ENCODE results near the gene PRSS21.

Gene PRSS21

DNA sequence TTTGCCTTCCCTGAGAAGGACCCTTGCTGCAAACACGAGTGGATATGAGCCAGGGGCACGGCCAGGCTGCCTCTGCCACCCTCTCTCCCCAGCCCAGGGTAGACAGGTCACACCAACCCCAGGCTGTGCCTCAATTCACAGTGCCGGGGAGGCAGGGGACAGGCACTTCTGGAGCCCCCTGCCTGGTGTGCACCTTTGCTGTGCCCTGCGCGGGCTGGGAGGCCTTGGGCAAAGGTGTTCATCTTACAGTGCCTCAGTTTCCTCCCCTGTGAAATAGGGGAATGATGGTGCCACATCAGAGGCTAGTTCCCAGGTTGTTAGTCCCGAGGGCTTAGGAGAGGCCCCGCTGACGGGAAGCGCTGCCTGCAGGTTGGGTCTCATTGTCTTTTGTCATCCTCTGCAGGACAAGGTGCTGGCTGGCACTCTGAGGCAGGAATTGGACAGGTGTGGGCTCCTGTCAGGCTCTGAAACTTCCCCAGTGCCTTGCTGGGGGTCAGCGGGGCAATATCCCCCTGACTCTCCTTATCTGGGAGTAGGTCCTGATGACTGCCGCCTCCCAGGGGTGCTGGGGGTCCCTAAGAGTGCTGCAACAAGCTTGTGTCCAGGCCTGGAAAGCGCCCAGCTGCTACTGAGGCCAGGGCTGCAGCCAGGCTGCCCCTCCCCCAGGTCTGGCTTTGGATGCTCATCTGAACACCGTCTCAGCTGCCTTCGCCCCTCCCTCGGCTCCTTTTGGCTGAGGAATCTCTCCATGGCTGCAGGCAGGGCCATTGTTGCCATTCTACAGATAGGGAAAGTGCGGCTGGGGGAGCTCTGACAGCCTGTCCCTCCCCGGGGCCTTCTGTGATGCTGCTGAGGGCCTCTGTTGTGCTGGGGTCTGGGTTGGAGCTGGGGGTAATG lies 3.1 kb downstream of the PRSS21 start:
- POLR2A ChIA-PET, result no interaction called here
- TF ChIP-seq ZNF384 (IDR thresholded peaks at IDR 0.05), result no peak
- DNase-seq (ENCODE audit: extremely low spot score), result no peak
- CTCF ChIA-PET, result no interaction called here

GRCh38 chr16:2820836-2821486 lies 3.9 kb downstream of the PRSS21 start:
- TF ChIP-seq L3MBTL2 (conservative IDR thresholded peaks at IDR 0.05), result no peak
- no peak for TF ChIP-seq FOXA1 (IDR thresholded peaks at IDR 0.05)
- TF ChIP-seq FOXK2 (IDR thresholded peaks at IDR 0.05), result no peak
- TF ChIP-seq ARNT (IDR thresholded peaks at IDR 0.05), result no peak
- TF ChIP-seq SUZ12 (IDR thresholded peaks at IDR 0.05), result no peak
- no peak for TF ChIP-seq HDGF (IDR thresholded peaks at IDR 0.05; ENCODE audit: borderline replicate concordance)
- TF ChIP-seq LEF1 (IDR thresholded peaks at IDR 0.05; ENCODE audit: borderline replicate concordance), result no peak
- no peak for TF ChIP-seq SP1 (IDR thresholded peaks at IDR 0.05)
- TF ChIP-seq TARDBP (IDR thresholded peaks at IDR 0.05), result no peak
- no peak for TF ChIP-seq ZNF384 (IDR thresholded peaks at IDR 0.05)
- TF ChIP-seq, protein P1, sequence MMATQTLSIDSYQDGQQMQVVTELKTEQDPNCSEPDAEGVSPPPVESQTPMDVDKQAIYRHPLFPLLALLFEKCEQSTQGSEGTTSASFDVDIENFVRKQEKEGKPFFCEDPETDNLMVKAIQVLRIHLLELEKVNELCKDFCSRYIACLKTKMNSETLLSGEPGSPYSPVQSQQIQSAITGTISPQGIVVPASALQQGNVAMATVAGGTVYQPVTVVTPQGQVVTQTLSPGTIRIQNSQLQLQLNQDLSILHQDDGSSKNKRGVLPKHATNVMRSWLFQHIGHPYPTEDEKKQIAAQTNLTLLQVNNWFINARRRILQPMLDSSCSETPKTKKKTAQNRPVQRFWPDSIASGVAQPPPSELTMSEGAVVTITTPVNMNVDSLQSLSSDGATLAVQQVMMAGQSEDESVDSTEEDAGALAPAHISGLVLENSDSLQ (IDR thresholded peaks at IDR 0.05), result no peak
- TF ChIP-seq ELF4 (IDR thresholded peaks at IDR 0.05), result no peak
- CTCF ChIA-PET, result no interaction called here
- DNase-seq (ENCODE audit: extremely low spot score), result no peak
- POLR2A ChIA-PET, result interaction anchor here (2.9 kb wide), 1 partner anchor 43 kb away, joined by 11 read pairs; no protein-coding TSS in a partner anchor

- ChIA-PET CTCF (no interaction called here), POLR2A (interaction anchor here (0.8 to 2.9 kb wide), 2 partner anchors 43 to 69 kb away, joined by 3 to 11 read pairs; partner anchors contain the start of gene SRRM2)
- TF ChIP-seq SUZ12 (IDR thresholded peaks at IDR 0.05), result no peak
- TF ChIP-seq ARNT (IDR thresholded peaks at IDR 0.05), result no peak
- TF ChIP-seq FOXM1 (IDR thresholded peaks at IDR 0.05; ENCODE audit: borderline replicate concordance), result no peak
- TF ChIP-seq SP1 (IDR thresholded peaks at IDR 0.05), result no peak
- TF ChIP-seq HDGF (IDR thresholded peaks at IDR 0.05; ENCODE audit: borderline replicate concordance), result no peak
- no peak for TF ChIP-seq FOXA1 (IDR thresholded peaks at IDR 0.05)
- TF ChIP-seq L3MBTL2 (conservative IDR thresholded peaks at IDR 0.05), result no peak
- TF ChIP-seq BHLHE40 (IDR thresholded peaks at IDR 0.05; ENCODE audit: borderline replicate concordance), result no peak
- TF ChIP-seq ELF4 (IDR thresholded peaks at IDR 0.05), result no peak
- TF ChIP-seq LEF1 (IDR thresholded peaks at IDR 0.05; ENCODE audit: borderline replicate concordance), result no peak
- TF ChIP-seq, protein P1 (IDR thresholded peaks at IDR 0.05), result no peak
- no peak for TF ChIP-seq ZNF384 (IDR thresholded peaks at IDR 0.05)
- no peak for TF ChIP-seq FOXK2 (IDR thresholded peaks at IDR 0.05)
- no peak for DNase-seq (ENCODE audit: extremely low spot score)
Observed at GRCh38 chr16:2821487-2822157, 4.6 kb downstream of the PRSS21 start.

DNA sequence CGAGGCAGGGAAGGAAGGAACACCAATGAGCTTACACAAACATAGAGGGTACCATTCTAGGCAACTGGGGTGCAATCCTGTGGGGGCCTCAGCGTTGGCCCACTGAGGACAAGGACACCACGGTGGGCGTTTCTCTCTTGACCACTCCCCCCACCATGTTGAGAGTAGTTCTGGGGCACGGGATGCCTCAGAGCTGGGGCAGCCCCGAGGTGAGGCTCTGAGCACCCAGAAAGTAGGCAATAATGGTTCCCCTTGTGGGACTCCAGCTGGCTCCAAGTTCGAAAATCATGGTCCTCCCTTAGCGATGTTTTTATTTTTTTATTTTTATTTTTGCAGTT lies 5.1 kb downstream of the PRSS21 start:
- TF ChIP-seq TARDBP (IDR thresholded peaks at IDR 0.05), result no peak
- no peak for TF ChIP-seq SP1 (IDR thresholded peaks at IDR 0.05)
- TF ChIP-seq FOXM1 (IDR thresholded peaks at IDR 0.05; ENCODE audit: borderline replicate concordance), result no peak
- TF ChIP-seq LEF1 (IDR thresholded peaks at IDR 0.05; ENCODE audit: borderline replicate concordance), result no peak
- TF ChIP-seq L3MBTL2 (conservative IDR thresholded peaks at IDR 0.05), result no peak
- TF ChIP-seq ZNF384 (IDR thresholded peaks at IDR 0.05), result no peak
- TF ChIP-seq NFRKB (IDR thresholded peaks at IDR 0.05), result no peak
- no peak for TF ChIP-seq HDGF (IDR thresholded peaks at IDR 0.05; ENCODE audit: borderline replicate concordance)
- TF ChIP-seq SUZ12 (IDR thresholded peaks at IDR 0.05), result no peak
- ChIA-PET POLR2A (interaction anchor here (0.8 to 2.9 kb wide), 2 partner anchors 44 to 70 kb away, joined by 3 to 11 read pairs; partner anchors contain the start of gene SRRM2), CTCF (no interaction called here)
- DNase-seq (ENCODE audit: extremely low spot score), result no peak

- ChIA-PET CTCF (interaction anchor here (0.7 kb wide), 1 partner anchor 33 kb away, joined by 3 read pairs; no protein-coding TSS in a partner anchor), POLR2A (interaction anchor here (0.8 to 2.9 kb wide), 2 partner anchors 44 to 70 kb away, joined by 3 to 11 read pairs; partner anchors contain the start of gene SRRM2)
- DNase-seq (ENCODE audit: extremely low spot score), result no peak
- TF ChIP-seq L3MBTL2 (conservative IDR thresholded peaks at IDR 0.05), result no peak
- TF ChIP-seq ARNT (IDR thresholded peaks at IDR 0.05), result no peak
- TF ChIP-seq NFRKB (IDR thresholded peaks at IDR 0.05), result no peak
- no peak for TF ChIP-seq FOXK2 (IDR thresholded peaks at IDR 0.05)
- TF ChIP-seq FOXM1 (IDR thresholded peaks at IDR 0.05; ENCODE audit: borderline replicate concordance), result no peak
Observed at GRCh38 chr16:2822496-2822895, 5.5 kb downstream of the PRSS21 start.

GRCh38 chr16:2824626-2825025 lies 7.6 kb downstream of the PRSS21 start:
- no peak for DNase-seq (ENCODE audit: extremely low spot score)
- CTCF ChIA-PET, result no interaction called here
- TF ChIP-seq FOXK2 (IDR thresholded peaks at IDR 0.05), result no peak
- no peak for TF ChIP-seq FOXA1 (IDR thresholded peaks at IDR 0.05)
- no peak for TF ChIP-seq SP1 (IDR thresholded peaks at IDR 0.05)
- no peak for TF ChIP-seq L3MBTL2 (conservative IDR thresholded peaks at IDR 0.05)
- TF ChIP-seq BHLHE40 (IDR thresholded peaks at IDR 0.05; ENCODE audit: borderline replicate concordance), result no peak
- POLR2A ChIA-PET, result no interaction called here
